HepG2 (cell line): ENCODE measurements around the gene ARHGEF11. TPM values are rescaled to one million over a fixed set of nuclear protein-coding genes. Genes with fewer than 3 reads are reported as not detected.
A peak's percentile ranks its signal among the peaks of the same experiment; 100 is the strongest.

Experiments
- ATAC-seq: fragments of 200-7000 bp; cut with Tn5 transposase; 3 replicates; pipeline ENCODE4 v1.9.1; 2020; ENCODE audit warnings: mild to moderate bottlenecking, moderate library complexity
- BruUV-seq: library from RNA; stranded (reverse); fragments of 400-500 nt; replicated peaks from 2 replicates; lab custom pipeline; 2021; lab: Mats Ljungman, UMichigan
- CTCF ChIA-PET: fragments of 300-600 bp; formaldehyde crosslinking; extraction: SDS; loops from one replicate; lab custom pipeline; 2021; ENCODE audit warnings: low total read pairs, inconsistent platforms, low intra/inter-chr PET ratio; lab: Yijun Ruan, JAX
- POLR2A ChIA-PET: fragments of 350-600 bp; sonication (Branson Sonifier 250); formaldehyde crosslinking; loops from one replicate; lab custom pipeline; 2020; ENCODE audit warnings: antibody characterized with exemption, inconsistent platforms; lab: Yijun Ruan, JAX
- DNase-seq: peaks from one replicate; pipeline ENCODE4 v3.0.0-alpha.2; 2015; ENCODE audit warnings: low spot score
- FAIRE-seq: peaks from 3 replicates; lab custom pipeline; 2011; peaks lifted over from hg19 to GRCh38; lab: Jason Lieb, UNC
- H2AFZ ChIP-seq: one replicate; pipeline ENCODE4 v1.6.1; 2011; ENCODE audit warnings: low read length, inconsistent platforms
- H3K27ac ChIP-seq: fragments of 300-600 bp; 3 replicates; pipeline ENCODE4 v1.8.0; 2011; ENCODE audit warnings: mixed run types, mild to moderate bottlenecking, mixed read lengths, low read length, inconsistent platforms; ENCODE audit not compliant: insufficient read depth; ENCODE audit errors: extremely low read length
- H3K27me3 ChIP-seq, 2 experiments: fragments of 200-600 bp in 1 of 2; 2 replicates in 1 of 2; 3 replicates in 1 of 2; pipeline versions ENCODE4 v1.6.0 to v1.8.0; 2011; ENCODE audit warnings: low read length in 2 of 2, mild to moderate bottlenecking in 2 of 2, moderate library complexity in 2 of 2, inconsistent platforms in 1 of 2; ENCODE audit not compliant: insufficient read depth in 2 of 2, control insufficient read depth in 1 of 2
- H3K36me3 ChIP-seq, 2 experiments: fragments of 200-600 bp in 1 of 2; replicated peaks in 1 of 2; 2 replicates in 1 of 2; 3 replicates in 1 of 2; pipeline versions ENCODE4 v1.5.1 to v1.8.0; 2011; ENCODE audit warnings: low read length in 2 of 2, inconsistent platforms in 1 of 2; ENCODE audit not compliant: insufficient read depth in 2 of 2, control insufficient read depth in 1 of 2
- H3K4me1 ChIP-seq: 2 replicates; pipeline ENCODE4 v1.5.1; 2012; ENCODE audit warnings: low read length, inconsistent platforms; ENCODE audit not compliant: insufficient read depth
- H3K4me2 ChIP-seq: 2 replicates; pipeline ENCODE4 v1.6.0; 2011; ENCODE audit warnings: low read depth, low read length, inconsistent platforms
- H3K4me3 ChIP-seq, 3 experiments: fragments of 200-600 bp in 1 of 3; sonication (generic), shearing (Covaris generic) in 1 of 3; replicated peaks in 1 of 3; 2 replicates each; pipeline ENCODE4 v1.5.1; 2011 to 2016; ENCODE audit warnings: low read length in 3 of 3, inconsistent platforms in 2 of 3, low read depth in 2 of 3, mild to moderate bottlenecking in 2 of 3, control low read depth in 1 of 3, mixed read lengths in 1 of 3; ENCODE audit not compliant: insufficient read depth in 1 of 3
- H3K79me2 ChIP-seq: one replicate; pipeline ENCODE4 v1.6.1; 2011; ENCODE audit warnings: low read length, inconsistent platforms; ENCODE audit not compliant: insufficient read depth
- H3K9ac ChIP-seq: 2 replicates; pipeline ENCODE4 v1.6.0; 2011; ENCODE audit warnings: mild to moderate bottlenecking, low read depth, low read length, inconsistent platforms; ENCODE audit not compliant: insufficient read depth
- H3K9me3 ChIP-seq: 2 replicates; pipeline ENCODE4 v1.5.1; 2012; ENCODE audit warnings: mild to moderate bottlenecking, low read length
- H4K20me1 ChIP-seq: 2 replicates; pipeline ENCODE4 v1.6.0; 2011; ENCODE audit warnings: inconsistent platforms, mild to moderate bottlenecking, low read length, moderate library complexity; ENCODE audit not compliant: insufficient read depth
- CEBPG ChIP-seq: IDR thresholded peaks from 2 replicates; pipeline ENCODE4 v1.6.1; 2016
- CTCF ChIP-seq: sonication (generic); formaldehyde crosslinking; IDR thresholded peaks from 2 replicates; pipeline ENCODE4 v1.5.0; 2020; ENCODE audit warnings: mild to moderate bottlenecking, missing genetic modification reagents, moderate library complexity
- FOXC1 ChIP-seq: sonication (generic); formaldehyde crosslinking; IDR thresholded peaks from 2 replicates; pipeline ENCODE4 v1.8.0; 2022; ENCODE audit warnings: mild to moderate bottlenecking, missing genetic modification reagents, borderline replicate concordance
- HNF1B ChIP-seq: sonication (generic); formaldehyde crosslinking; IDR thresholded peaks from 2 replicates; pipeline ENCODE4 v1.5.1; 2020; ENCODE audit warnings: mild to moderate bottlenecking, moderate library complexity, missing genetic modification reagents
- IRF2 ChIP-seq: IDR thresholded peaks from 2 replicates; pipeline ENCODE4 v1.6.1; 2018; ENCODE audit warnings: missing genetic modification reagents, missing compliant biosample characterization
- KDM2A ChIP-seq: sonication (generic); formaldehyde crosslinking; IDR thresholded peaks from 2 replicates; pipeline ENCODE4 v1.4.0; 2020; ENCODE audit warnings: low read depth, missing genetic modification reagents, borderline replicate concordance
- KDM3A ChIP-seq: IDR thresholded peaks from 2 replicates; pipeline ENCODE4 v1.6.1; 2018; ENCODE audit warnings: low read depth, missing compliant biosample characterization
- MIER3 ChIP-seq: IDR thresholded peaks from 2 replicates; pipeline ENCODE4 v1.6.1; 2016; ENCODE audit warnings: missing compliant biosample characterization, borderline replicate concordance
- RAD21 ChIP-seq: fragments of 450-650 bp; formaldehyde crosslinking; IDR thresholded peaks from 2 replicates; pipeline ENCODE4 v1.5.0; 2020; ENCODE audit warnings: mild to moderate bottlenecking
- RBM39 ChIP-seq: fragments of 200-400 bp; formaldehyde crosslinking; IDR thresholded peaks from one replicate; pipeline ENCODE4 v1.6.1; 2018; ENCODE audit warnings: antibody characterized with exemption, mild to moderate bottlenecking, low read depth, low read length; ENCODE audit not compliant: poor library complexity, severe bottlenecking
- SMC3 ChIP-seq: IDR thresholded peaks from 2 replicates; pipeline ENCODE4 v1.6.1; 2011; ENCODE audit warnings: low read length, improper control_type of control experiment
- SRSF9 ChIP-seq: fragments of 200-400 bp; formaldehyde crosslinking; IDR thresholded peaks from 2 replicates; pipeline ENCODE4 v1.6.1; 2018; ENCODE audit warnings: borderline replicate concordance, mild to moderate bottlenecking, low read depth, low read length; ENCODE audit not compliant: insufficient read depth, poor library complexity, severe bottlenecking
- STAG1 ChIP-seq: sonication (generic); formaldehyde crosslinking; IDR thresholded peaks from 2 replicates; pipeline ENCODE4 v1.4.0; 2020; ENCODE audit warnings: missing genetic modification reagents
- ZNF12 ChIP-seq: sonication (generic); formaldehyde crosslinking; IDR thresholded peaks from 2 replicates; pipeline ENCODE4 v1.5.0; 2020; ENCODE audit warnings: missing genetic modification reagents
- ZNF232 ChIP-seq: sonication (generic); formaldehyde crosslinking; IDR thresholded peaks from 2 replicates; pipeline ENCODE4 v1.4.0; 2020; ENCODE audit warnings: missing genetic modification reagents, borderline replicate concordance
- ZNF546 ChIP-seq: sonication (generic); formaldehyde crosslinking; conservative IDR thresholded peaks from 2 replicates; pipeline ENCODE4 v1.8.1; 2023; ENCODE audit warnings: mild to moderate bottlenecking, missing genetic modification reagents
- WGBS: methylation state at CpG from one replicate; pipeline ENCODE4 v1.1.6; 2017; ENCODE audit warnings: low lambda C conversion rate; 5-methylcytosine and 5-hydroxymethylcytosine counted together
- in situ Hi-C: cut with HindIII; loops from 2 replicates; pipeline ENCODE4 v1.10.0; 2017; ENCODE audit warnings: low pct_unique_long_range_greater_than_20kb; ENCODE audit not compliant: extremely low pct_ligation_motif_present
- intact Hi-C: fragments of 100-400 bp; cut with micrococcal nuclease; formaldehyde crosslinking; loops from one replicate; pipeline ENCODE4 v1.10.0; 2022; ENCODE audit not compliant: unreplicated experiment
- polyA plus RNA-seq, 8 experiments: library from polyadenylated mRNA; depleted of rRNA in 3 of 8; stranded (reverse) in 7 of 8; unstranded in 1 of 8; fragments of >200 nt; fragmentation: Illumina TruSeq in 4 of 8; extraction: Trizol in 4 of 8; gene quantifications; 2 replicates each; pipeline versions ENCODE4 v1.2.1 to v1.2.3, GENCODE V29; 2011 to 2016; ENCODE audit warnings: low read depth in 4 of 8, missing spikeins in 1 of 8, mixed read lengths in 1 of 8; ENCODE audit not compliant: insufficient read depth in 1 of 8
- total RNA-seq, 5 experiments: library from RNA; depleted of rRNA; stranded (reverse); fragments of >200 nt; fragmentation: Illumina TruSeq; extraction: Trizol; gene quantifications; 2 replicates each; pipeline ENCODE4 v1.2.3, GENCODE V29; 2016; ENCODE audit warnings: low read depth in 1 of 5
- TF ChIP-seq, protein P1 (sequence below): IDR thresholded peaks from 2 replicates; pipeline ENCODE4 v1.6.1; 2016; ENCODE audit warnings: mild to moderate bottlenecking

Gene ARHGEF11
- total and polyA plus RNA-seq, 2 of the 13 experiments (the other 11 are each of a cell fraction or from before 2014, with no cell fraction given): 16.5 to 21.2 TPM

DNA sequence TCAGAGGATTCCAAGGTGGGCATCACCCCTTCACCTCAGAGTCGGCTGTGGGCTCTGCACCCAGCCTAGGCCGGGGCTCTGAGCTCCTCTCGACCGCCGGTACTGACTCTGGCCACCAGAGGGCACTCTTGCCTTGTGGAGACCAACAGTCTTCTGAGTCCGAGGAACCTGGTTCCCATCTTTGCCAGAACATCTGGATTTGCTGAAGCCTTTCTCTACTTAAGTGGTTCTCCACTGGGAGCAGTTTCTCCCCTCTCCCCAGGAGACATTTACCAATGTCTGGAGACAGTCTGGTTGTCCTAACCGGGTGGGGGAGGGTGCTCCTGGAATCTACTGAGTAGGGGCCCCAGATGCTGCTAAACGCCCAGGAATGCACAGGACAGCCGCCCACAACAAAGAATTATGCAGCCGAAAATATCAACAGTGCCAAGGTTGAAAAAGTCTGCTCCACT is 44.7 kb upstream of the ARHGEF11 start:
- DNase-seq: peak; percentile 64
- Histone ChIP-seq H3K27me3 (peaks cover 0 to 22% of the 10 kb centered on the region in 2 experiments; a peak in 3 of 5 replicates), H3K9me3 (no peaks in the 10 kb centered on the region), H2AFZ (no peak overlapping the region), H3K4me2 (no peak overlapping the region), H3K27ac (no peak overlapping the region), H4K20me1 (no peaks in the 10 kb centered on the region), H3K36me3 (no peaks in the 10 kb centered on the region), H3K4me1 (peaks cover 12% of the 10 kb centered on the region), H3K79me2 (no peaks in the 10 kb centered on the region), H3K4me3 (no peak overlapping the region), H3K9ac (no peak overlapping the region)
- in situ Hi-C loops: loop anchor here (5.0 kb wide), 1 partner anchor 62 kb away; no protein-coding TSS in a partner anchor
- ATAC-seq: peak; percentile 94
- WGBS: 8% methylated on average over 9 of the region's 10 CpGs
- no TSS peak for BruUV-seq
- peak; percentile 63 for FAIRE-seq
- ChIA-PET CTCF (interaction anchor here (1.1 to 3.7 kb wide), 2 partner anchors 66 to 73 kb away, joined by 3 to 71 read pairs; no protein-coding TSS in a partner anchor), POLR2A (interaction anchor here (1.3 to 1.7 kb wide), 2 partner anchors 65 to 70 kb away, joined by 3 to 16 read pairs; no protein-coding TSS in a partner anchor)
- intact Hi-C loops: loop anchor here (1.0 to 10.0 kb wide), 3 partner anchors 47 to 885 kb away; partner anchors contain the start of gene ETV3
- TF ChIP-seq RBM39 (no peak), SRSF9 (no peak), KDM3A (CRISPR knock-in tag) (0 out of 2 replicates have a peak, but pooled peaks have one; percentile 51), ZNF12 (no peak), CTCF (CRISPR knock-in tag) (peak; percentile 92), HNF1B (CRISPR knock-in tag) (peak; percentile 37; the same call in 1 of the 2 replicates), RAD21 (CRISPR knock-in tag) (peak; percentile 86), SMC3 (peak; percentile 80), ZNF546 (no peak), IRF2 (CRISPR knock-in tag) (0 out of 2 replicates have a peak, but pooled peaks have one; percentile 23), CEBPG (CRISPR knock-in tag) (no peak), KDM2A (CRISPR knock-in tag) (peak; percentile 29; the same call in 1 of the 2 replicates), FOXC1 (CRISPR knock-in tag) (0 out of 2 replicates have a peak, but pooled peaks have one; percentile 24), STAG1 (CRISPR knock-in tag) (peak; percentile 92), MIER3 (CRISPR knock-in tag) (peak; percentile 36; the same call in 1 of the 2 replicates), ZNF232 (CRISPR knock-in tag) (no peak)
- TF ChIP-seq, protein P1, sequence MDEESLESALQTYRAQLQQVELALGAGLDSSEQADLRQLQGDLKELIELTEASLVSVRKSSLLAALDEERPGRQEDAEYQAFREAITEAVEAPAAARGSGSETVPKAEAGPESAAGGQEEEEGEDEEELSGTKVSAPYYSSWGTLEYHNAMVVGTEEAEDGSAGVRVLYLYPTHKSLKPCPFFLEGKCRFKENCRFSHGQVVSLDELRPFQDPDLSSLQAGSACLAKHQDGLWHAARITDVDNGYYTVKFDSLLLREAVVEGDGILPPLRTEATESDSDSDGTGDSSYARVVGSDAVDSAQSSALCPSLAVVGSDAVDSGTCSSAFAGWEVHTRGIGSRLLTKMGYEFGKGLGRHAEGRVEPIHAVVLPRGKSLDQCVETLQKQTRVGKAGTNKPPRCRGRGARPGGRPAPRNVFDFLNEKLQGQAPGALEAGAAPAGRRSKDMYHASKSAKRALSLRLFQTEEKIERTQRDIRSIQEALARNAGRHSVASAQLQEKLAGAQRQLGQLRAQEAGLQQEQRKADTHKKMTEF (CRISPR knock-in tag): 0 out of 2 replicates have a peak, but pooled peaks have one; percentile 36
